ENCODE results near the gene GATB. TPM values are rescaled to one million over a fixed set of nuclear protein-coding genes. Genes with fewer than 3 reads are reported as not detected.

The GATB gene
- total RNA-seq, 4 donors from 2014 or later = 19.6 to 28.9 (median 23.8) TPM

GRCh38 chr4:151718984-151719955, 41.5 kb downstream of the GATB start:
- no peak for DNase-seq

GRCh38 chr4:151717909-151718628, 42.7 kb downstream of the GATB start:
- Histone ChIP-seq H3K4me1 (no peaks in the 10 kb centered on the region), H3K36me3 (no peaks in the 10 kb centered on the region), H3K27me3 (no peaks in the 10 kb centered on the region), H3K9me3 (no peaks in the 10 kb centered on the region), H3K27ac (no peak overlapping the region), H3K4me3 (no peak overlapping the region)
- no peak for DNase-seq
- TF ChIP-seq POLR2A (IDR thresholded peaks at IDR 0.05) = no peak
- TF ChIP-seq, protein P1, sequence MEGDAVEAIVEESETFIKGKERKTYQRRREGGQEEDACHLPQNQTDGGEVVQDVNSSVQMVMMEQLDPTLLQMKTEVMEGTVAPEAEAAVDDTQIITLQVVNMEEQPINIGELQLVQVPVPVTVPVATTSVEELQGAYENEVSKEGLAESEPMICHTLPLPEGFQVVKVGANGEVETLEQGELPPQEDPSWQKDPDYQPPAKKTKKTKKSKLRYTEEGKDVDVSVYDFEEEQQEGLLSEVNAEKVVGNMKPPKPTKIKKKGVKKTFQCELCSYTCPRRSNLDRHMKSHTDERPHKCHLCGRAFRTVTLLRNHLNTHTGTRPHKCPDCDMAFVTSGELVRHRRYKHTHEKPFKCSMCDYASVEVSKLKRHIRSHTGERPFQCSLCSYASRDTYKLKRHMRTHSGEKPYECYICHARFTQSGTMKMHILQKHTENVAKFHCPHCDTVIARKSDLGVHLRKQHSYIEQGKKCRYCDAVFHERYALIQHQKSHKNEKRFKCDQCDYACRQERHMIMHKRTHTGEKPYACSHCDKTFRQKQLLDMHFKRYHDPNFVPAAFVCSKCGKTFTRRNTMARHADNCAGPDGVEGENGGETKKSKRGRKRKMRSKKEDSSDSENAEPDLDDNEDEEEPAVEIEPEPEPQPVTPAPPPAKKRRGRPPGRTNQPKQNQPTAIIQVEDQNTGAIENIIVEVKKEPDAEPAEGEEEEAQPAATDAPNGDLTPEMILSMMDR (IDR thresholded peaks at IDR 0.05) = no peak

More at GRCh38 chr4:151718984-151719955, 41.5 kb downstream of the GATB start:
- Histone ChIP-seq H3K27me3 (no peaks in the 10 kb centered on the region), H3K27ac (no peak overlapping the region), H3K4me1 (no peaks in the 10 kb centered on the region), H3K36me3 (no peaks in the 10 kb centered on the region), H3K9me3 (no peaks in the 10 kb centered on the region), H3K4me3 (no peak overlapping the region)
- TF ChIP-seq POLR2A (IDR thresholded peaks at IDR 0.05) = no peak
- TF ChIP-seq, protein P1 (IDR thresholded peaks at IDR 0.05) = no peak

- no peaks in the 10 kb centered on the region for H3K36me3 ChIP-seq
- DNase-seq = no peak
These were observed 43.5 kb downstream of the GATB start for GRCh38 chr4:151717314-151717713.

DNA sequence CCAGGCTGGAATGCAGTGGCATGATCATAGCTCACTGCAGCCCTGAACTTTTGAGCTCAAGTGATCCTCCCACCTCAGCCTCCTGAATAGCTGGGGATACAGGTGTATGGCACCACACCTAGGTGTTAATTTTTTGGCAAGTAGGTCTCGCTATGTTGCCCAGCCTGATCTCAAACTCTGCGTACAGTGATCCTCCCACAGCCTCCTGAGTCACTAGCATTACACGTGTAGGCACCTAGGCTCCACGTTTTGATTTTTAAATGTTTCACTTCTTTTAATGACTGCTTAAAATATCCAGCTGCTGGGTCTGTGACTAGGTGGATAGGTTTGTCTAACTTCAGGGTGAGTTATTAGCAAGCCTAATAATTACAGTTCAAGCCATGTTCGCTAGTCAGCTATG, 44.5 kb downstream of the GATB start:
- TF ChIP-seq, protein P1 (IDR thresholded peaks at IDR 0.05) = no peak
- no peak for TF ChIP-seq POLR2A (IDR thresholded peaks at IDR 0.05)
- Histone ChIP-seq H3K36me3 (no peaks in the 10 kb centered on the region), H3K4me3 (no peak overlapping the region), H3K27me3 (no peaks in the 10 kb centered on the region), H3K27ac (no peak overlapping the region), H3K9me3 (no peaks in the 10 kb centered on the region), H3K4me1 (no peaks in the 10 kb centered on the region)
- DNase-seq = no peak

More at GRCh38 chr4:151717314-151717713, 43.5 kb downstream of the GATB start:
- H3K4me3 ChIP-seq = no peak overlapping the region
- H3K27me3 ChIP-seq = no peaks in the 10 kb centered on the region
- H3K27ac ChIP-seq = no peak overlapping the region
- TF ChIP-seq, protein P1 (IDR thresholded peaks at IDR 0.05) = no peak
- H3K9me3 ChIP-seq = no peaks in the 10 kb centered on the region
- H3K4me1 ChIP-seq = no peaks in the 10 kb centered on the region

DNA sequence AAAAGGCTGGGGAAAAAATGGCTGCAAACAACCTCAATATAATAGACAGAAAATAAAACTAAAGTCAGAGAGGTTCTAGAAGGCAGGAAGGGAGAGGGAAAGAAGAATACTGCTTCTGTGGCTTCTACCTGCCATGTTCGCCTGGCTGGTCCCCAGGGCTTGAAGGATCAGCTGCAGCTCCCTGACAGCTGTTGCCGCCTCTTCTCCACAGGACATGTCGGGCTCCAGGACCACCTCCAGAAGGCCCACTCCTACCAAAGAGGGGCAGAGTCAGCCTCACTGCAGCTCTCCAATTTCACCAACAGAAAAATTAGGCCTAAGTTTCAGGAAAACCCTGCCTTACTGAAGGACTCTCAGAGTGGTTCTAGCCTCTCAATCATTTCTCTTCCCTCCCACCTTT, 44.9 kb downstream of the GATB start:
- TF ChIP-seq, protein P1 (IDR thresholded peaks at IDR 0.05) = no peak
- no peak for TF ChIP-seq POLR2A (IDR thresholded peaks at IDR 0.05)
- Histone ChIP-seq H3K36me3 (no peaks in the 10 kb centered on the region), H3K9me3 (no peaks in the 10 kb centered on the region)

More for the DNA sequence above, 44.9 kb downstream of the GATB start:
- Histone ChIP-seq H3K4me3 (no peak overlapping the region), H3K4me1 (no peaks in the 10 kb centered on the region), H3K27me3 (no peaks in the 10 kb centered on the region), H3K27ac (no peak overlapping the region)
- DNase-seq = no peak

Data from Peyer's patch (tissue), 4 donors.